Activated T-helper 1 cell treated with anti-CD3 and anti-CD28 coated beads, Interleukin-2, amount 50 U/mL, for 16 hours (primary cell): ENCODE results near the gene UGT1A6.

Source experiments
- DNase-seq, 2 donors: peaks; one replicate each; pipeline ENCODE4 v3.0.0-alpha.2; 2020; ENCODE audit warnings: low read depth in 1 of 2, low spot score in 1 of 2

Gene UGT1A6

GRCh38 chr2:233799087-233799665 is 106.5 kb downstream of the UGT1A6 start:
- no peak for DNase-seq

- no peak for DNase-seq
Measured at GRCh38 chr2:233799716-233800115, 107.0 kb downstream of the UGT1A6 start.

- no peak for DNase-seq
Measured at GRCh38 chr2:233800208-233800607, 107.5 kb downstream of the UGT1A6 start.

- no peak for DNase-seq
Measured at GRCh38 chr2:233801357-233802131, 108.9 kb downstream of the UGT1A6 start.

- DNase-seq: no peak
Measured at GRCh38 chr2:233802132-233802815, 109.6 kb downstream of the UGT1A6 start.

GRCh38 chr2:233803292-233803911 is 110.7 kb downstream of the UGT1A6 start:
- no peak for DNase-seq

- DNase-seq: no peak
Measured at GRCh38 chr2:233803994-233804393, 111.3 kb downstream of the UGT1A6 start.

GRCh38 chr2:233807215-233807865 is 114.7 kb downstream of the UGT1A6 start:
- no peak for DNase-seq

- DNase-seq: no peak
Measured at GRCh38 chr2:233807966-233808935, 115.6 kb downstream of the UGT1A6 start.

GRCh38 chr2:233810385-233810784 is 117.7 kb downstream of the UGT1A6 start:
- no peak for DNase-seq

GRCh38 chr2:233811087-233811486 is 118.4 kb downstream of the UGT1A6 start:
- DNase-seq: no peak

- no peak for DNase-seq
Measured at GRCh38 chr2:233811732-233812131, 119.0 kb downstream of the UGT1A6 start.

GRCh38 chr2:233813236-233814055 is 120.8 kb downstream of the UGT1A6 start:
- DNase-seq: no peak

GRCh38 chr2:233814056-233814835 is 121.6 kb downstream of the UGT1A6 start:
- no peak for DNase-seq

GRCh38 chr2:233815861-233816260 is 123.2 kb downstream of the UGT1A6 start:
- no peak for DNase-seq

GRCh38 chr2:233816334-233816733 is 123.6 kb downstream of the UGT1A6 start:
- no peak for DNase-seq

GRCh38 chr2:233816771-233817170 is 124.1 kb downstream of the UGT1A6 start:
- no peak for DNase-seq

- DNase-seq: no peak
Measured at GRCh38 chr2:233817361-233817911, 124.7 kb downstream of the UGT1A6 start.
